ENCODE data around the gene DNAJC10.

Gene DNAJC10

GRCh38 chr2:182819412-182819811 is 103.4 kb downstream of the DNAJC10 start:
- H3K4me3 ChIP-seq (ENCODE audit: low read depth, low read length): no peak overlapping the region
- TF ChIP-seq MYC (IDR thresholded peaks at IDR 0.05; ENCODE audit: low read depth, low read length) (no peak), CTCF (IDR thresholded peaks at IDR 0.05; ENCODE audit: low read depth, low read length) (no peak), POLR2A (IDR thresholded peaks at IDR 0.05; ENCODE audit: extremely low read depth, insufficient read length) (no peak), MAX (IDR thresholded peaks at IDR 0.05; ENCODE audit: low read depth, low read length) (no peak)
- DNase-seq (ENCODE audit: low read depth): no peak

GRCh38 chr2:182821182-182821581 is 105.1 kb downstream of the DNAJC10 start:
- H3K4me3 ChIP-seq (ENCODE audit: low read depth, low read length): no peak overlapping the region
- no peak for TF ChIP-seq MYC (IDR thresholded peaks at IDR 0.05; ENCODE audit: low read depth, low read length)
- TF ChIP-seq CTCF (IDR thresholded peaks at IDR 0.05; ENCODE audit: low read depth, low read length): no peak
- TF ChIP-seq MAX (IDR thresholded peaks at IDR 0.05; ENCODE audit: low read depth, low read length): no peak
- TF ChIP-seq POLR2A (IDR thresholded peaks at IDR 0.05; ENCODE audit: extremely low read depth, insufficient read length): no peak
- DNase-seq (ENCODE audit: low read depth): no peak

DNA sequence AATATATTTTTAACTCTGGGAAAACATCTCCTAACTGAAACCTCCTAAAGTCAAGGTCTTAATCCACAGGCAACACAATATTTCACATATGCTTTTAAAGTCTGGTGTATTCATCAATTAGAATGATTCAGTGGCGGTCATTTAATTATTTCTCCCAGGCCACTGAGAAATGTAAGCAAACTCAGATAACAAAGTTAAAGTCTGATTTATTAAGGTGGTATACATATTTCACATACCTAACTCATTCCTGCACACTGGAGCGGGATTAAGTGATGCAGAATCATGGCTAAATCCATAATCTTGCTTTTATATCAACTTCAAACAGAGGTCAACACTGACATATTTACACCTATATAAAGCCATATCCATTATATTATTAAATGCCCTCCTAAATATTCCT is 106.7 kb downstream of the DNAJC10 start:
- DNase-seq (ENCODE audit: low read depth): no peak
- H3K4me3 ChIP-seq (ENCODE audit: low read depth, low read length): no peak overlapping the region
- TF ChIP-seq POLR2A (IDR thresholded peaks at IDR 0.05; ENCODE audit: extremely low read depth, insufficient read length): no peak

DNA sequence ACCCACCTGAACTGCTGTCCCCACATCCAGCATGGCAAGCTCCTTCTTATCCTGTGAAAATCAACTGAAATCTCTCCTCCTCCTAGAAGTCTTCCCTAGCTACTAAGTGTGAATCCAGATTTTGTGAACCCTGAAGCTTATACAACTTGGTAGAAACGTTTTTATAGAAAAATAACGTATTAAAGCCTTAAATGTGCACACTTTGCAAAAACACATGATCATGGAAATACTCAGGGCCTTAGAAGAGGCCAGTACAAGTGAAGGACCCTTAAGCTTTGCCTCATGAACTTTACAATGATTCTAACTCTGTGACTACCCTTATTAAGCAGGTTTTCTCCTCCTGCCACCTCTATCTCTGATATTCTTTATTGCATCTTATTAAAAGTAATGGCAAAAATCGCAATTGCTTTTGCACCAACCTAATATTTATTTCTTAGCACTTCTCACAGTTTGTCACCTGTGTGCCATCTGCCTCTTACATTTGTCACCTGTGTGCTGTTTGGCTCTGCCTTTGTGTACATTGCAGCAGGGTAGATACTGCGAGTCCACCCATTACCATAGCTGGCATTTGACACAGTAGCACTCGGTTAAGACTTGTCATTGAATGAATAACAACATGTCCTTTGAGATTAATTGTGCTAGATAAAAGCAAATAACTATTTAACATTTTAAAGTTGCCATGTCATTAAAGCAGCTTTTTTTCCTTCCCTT is 108.2 kb downstream of the DNAJC10 start:
- DNase-seq (ENCODE audit: low read depth): no peak
- no peak for TF ChIP-seq MYC (IDR thresholded peaks at IDR 0.05; ENCODE audit: low read depth, low read length)
- no peak for TF ChIP-seq POLR2A (IDR thresholded peaks at IDR 0.05; ENCODE audit: extremely low read depth, insufficient read length)
- TF ChIP-seq MAX (IDR thresholded peaks at IDR 0.05; ENCODE audit: low read depth, low read length): no peak
- TF ChIP-seq CTCF (IDR thresholded peaks at IDR 0.05; ENCODE audit: low read depth, low read length): no peak
- no peak overlapping the region for H3K4me3 ChIP-seq (ENCODE audit: low read depth, low read length)

GRCh38 chr2:182824767-182825158 is 108.7 kb downstream of the DNAJC10 start:
- TF ChIP-seq MYC (IDR thresholded peaks at IDR 0.05; ENCODE audit: low read depth, low read length) (no peak), MAX (IDR thresholded peaks at IDR 0.05; ENCODE audit: low read depth, low read length) (no peak), POLR2A (IDR thresholded peaks at IDR 0.05; ENCODE audit: extremely low read depth, insufficient read length) (no peak), CTCF (IDR thresholded peaks at IDR 0.05; ENCODE audit: low read depth, low read length) (no peak)
- H3K4me3 ChIP-seq (ENCODE audit: low read depth, low read length): no peak overlapping the region
- DNase-seq (ENCODE audit: low read depth): no peak

DNA sequence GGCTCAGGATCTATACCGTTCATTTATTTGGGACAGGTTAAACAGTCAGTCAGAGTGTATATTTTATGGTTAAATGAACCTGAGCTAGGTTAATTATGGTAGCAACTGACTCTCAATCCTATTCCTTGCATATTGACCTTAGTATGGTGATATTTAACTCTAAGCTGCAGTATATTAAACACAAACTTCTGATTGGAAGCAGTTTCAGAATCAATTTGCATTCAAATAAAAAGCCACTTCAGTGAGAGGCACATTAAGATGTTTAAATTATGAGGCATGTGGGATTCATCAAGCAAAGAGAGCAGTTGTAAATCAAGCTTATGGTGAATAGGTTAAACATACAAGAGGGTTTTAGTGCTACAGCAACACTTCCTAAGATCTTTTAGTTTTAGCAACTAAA is 110.0 kb downstream of the DNAJC10 start:
- no peak for TF ChIP-seq MYC (IDR thresholded peaks at IDR 0.05; ENCODE audit: low read depth, low read length)
- no peak for TF ChIP-seq MAX (IDR thresholded peaks at IDR 0.05; ENCODE audit: low read depth, low read length)
- TF ChIP-seq POLR2A (IDR thresholded peaks at IDR 0.05; ENCODE audit: extremely low read depth, insufficient read length): no peak
- no peak for TF ChIP-seq CTCF (IDR thresholded peaks at IDR 0.05; ENCODE audit: low read depth, low read length)
- DNase-seq (ENCODE audit: low read depth): no peak
- no peak overlapping the region for H3K4me3 ChIP-seq (ENCODE audit: low read depth, low read length)
